ENCODE results near the gene LRRC1.

DNA sequence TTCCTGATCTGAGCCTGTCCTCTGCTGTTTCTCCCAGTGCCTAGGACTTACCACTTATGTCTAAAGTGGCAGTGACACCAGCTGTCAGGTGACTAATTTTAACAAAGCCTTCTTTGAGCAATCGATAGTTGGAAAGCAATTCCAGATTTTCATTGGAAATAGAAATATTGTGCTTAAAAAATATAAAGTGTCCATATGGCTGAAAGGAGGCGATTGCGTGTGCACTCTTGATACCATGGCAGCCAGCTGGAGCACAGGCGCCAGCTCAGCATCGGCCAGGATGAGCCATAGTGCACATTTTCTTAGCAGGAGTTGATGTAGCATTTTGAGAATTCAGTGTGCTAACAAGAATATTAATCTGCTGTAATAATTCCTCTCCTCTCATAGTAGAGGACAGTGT, 70.0 kb downstream of the LRRC1 start:
- no peak for TF ChIP-seq GATA3 (IDR thresholded peaks at IDR 0.05; ENCODE audit: low read depth, low read length)
- TF ChIP-seq GATA2 (IDR thresholded peaks at IDR 0.05; ENCODE audit: low read depth, low read length): no peak
